CD4-positive, alpha-beta T cell (primary cell): ENCODE data around the gene TXNRD2. TPM values are rescaled to one million over a fixed set of nuclear protein-coding genes. Genes with fewer than 3 reads are reported as not detected.

Experiments
- ATAC-seq: fragments of 200-7000 bp; cut with Tn5 transposase; one replicate; pipeline ENCODE4 v1.10.0; 2022; ENCODE audit warnings: mild to moderate bottlenecking; ENCODE audit not compliant: poor library complexity
- CTCF ChIA-PET: fragments of 350-600 bp; sonication (Branson Sonifier 250); formaldehyde crosslinking; loops from one replicate; lab custom pipeline; 2021; ENCODE audit warnings: antibody characterized with exemption, inconsistent platforms; lab: Charles Lee
- POLR2A ChIA-PET: fragments of 350-600 bp; sonication (Branson Sonifier 250); formaldehyde crosslinking; loops from one replicate; lab custom pipeline; 2021; ENCODE audit warnings: antibody characterized with exemption, inconsistent platforms; lab: Charles Lee
- DNase-seq, 14 experiments: peaks; one replicate each; pipeline ENCODE4 v3.0.0-alpha.2; 2013 to 2020; ENCODE audit warnings: mixed read lengths in 2 of 14
- H3K27ac ChIP-seq, 2 donors: one replicate each; pipeline versions ENCODE4 v1.5.1 to v1.7.0; 2013; ENCODE audit warnings: low read length in 2 of 2, low read depth in 1 of 2, mild to moderate bottlenecking in 1 of 2
- H3K27me3 ChIP-seq, 2 experiments: 1 replicate in 1 of 2; 2 replicates in 1 of 2; pipeline versions ENCODE4 v1.6.1 to v1.7.0; 2013; ENCODE audit warnings: low read length in 2 of 2, control low read depth in 1 of 2, mild to moderate bottlenecking in 1 of 2, moderate library complexity in 1 of 2; ENCODE audit not compliant: insufficient read depth in 2 of 2, control insufficient read depth in 1 of 2
- H3K36me3 ChIP-seq: one replicate; pipeline ENCODE4 v1.6.1; 2013; ENCODE audit warnings: low read length, control low read depth; ENCODE audit not compliant: insufficient read depth
- H3K4me1 ChIP-seq: one replicate; pipeline ENCODE4 v1.6.1; 2013; ENCODE audit warnings: low read length, control low read depth; ENCODE audit not compliant: insufficient read depth
- H3K4me3 ChIP-seq: one replicate; pipeline ENCODE4 v1.5.1; 2013; ENCODE audit warnings: mild to moderate bottlenecking, low read length, moderate library complexity
- H3K9me3 ChIP-seq, 2 experiments: 1 replicate in 1 of 2; 2 replicates in 1 of 2; pipeline versions ENCODE4 v1.6.1 to v1.7.0; 2013; ENCODE audit warnings: low read length in 2 of 2, mild to moderate bottlenecking in 2 of 2, control low read depth in 1 of 2, moderate library complexity in 1 of 2; ENCODE audit not compliant: control insufficient read depth in 1 of 2, insufficient read depth in 1 of 2
- H3K27ac Mint-ChIP-seq: one replicate; pipeline ENCODE4 v1.8.0; 2020; ENCODE audit warnings: mixed read lengths
- H3K27me3 Mint-ChIP-seq: one replicate; pipeline ENCODE4 v1.8.0; 2021; ENCODE audit warnings: mixed read lengths
- H3K36me3 Mint-ChIP-seq: one replicate; pipeline ENCODE4 v1.8.0; 2021; ENCODE audit warnings: low read depth, mixed read lengths
- H3K4me1 Mint-ChIP-seq: one replicate; pipeline ENCODE4 v1.8.0; 2021; ENCODE audit warnings: low read depth, mixed read lengths
- H3K4me3 Mint-ChIP-seq: one replicate; pipeline ENCODE4 v1.8.0; 2020; ENCODE audit warnings: mild to moderate bottlenecking, mixed read lengths
- H3K9me3 Mint-ChIP-seq: one replicate; pipeline ENCODE4 v1.8.0; 2020; ENCODE audit warnings: mixed read lengths
- intact Hi-C, 2 experiments: fragments of 100-400 bp; cut with DNase I in 1 of 2; cut with micrococcal nuclease in 1 of 2; formaldehyde crosslinking; loops; one replicate each; pipeline versions ENCODE4 v1.15.1 to v1.9.0; 2023 to 2025; cut with DNase I, micrococcal nuclease
- total RNA-seq, 174 experiments: library from RNA in 2 of 174; stranded (reverse) in 2 of 174; gene quantifications; one replicate each; pipeline ENCODE4 v1.2.3 and lab custom pipeline; 2021 to 2026
- TF ChIP-seq, protein P1 (sequence below): fragments of 200-600 bp; IDR thresholded peaks from one replicate; pipeline ENCODE4 v1.8.0; 2022; ENCODE audit warnings: antibody characterized with exemption, mild to moderate bottlenecking

TXNRD2 gene
- total RNA-seq, 2 experiments from 2014 or later = 18.6 to 19.5 TPM

GRCh38 chr22:19978748-19979147 lies 37.1 kb upstream of the TXNRD2 start:
- no peak overlapping the region for H3K4me3 Mint-ChIP-seq
- H3K27ac ChIP-seq = no peak overlapping the region
- no peaks in the 10 kb centered on the region for H3K27me3 ChIP-seq
- H3K9me3 Mint-ChIP-seq = no peaks in the 10 kb centered on the region
- H3K4me3 ChIP-seq = no peak overlapping the region
- ChIA-PET CTCF (no interaction called here), POLR2A (no interaction called here)
- TF ChIP-seq, protein P1, sequence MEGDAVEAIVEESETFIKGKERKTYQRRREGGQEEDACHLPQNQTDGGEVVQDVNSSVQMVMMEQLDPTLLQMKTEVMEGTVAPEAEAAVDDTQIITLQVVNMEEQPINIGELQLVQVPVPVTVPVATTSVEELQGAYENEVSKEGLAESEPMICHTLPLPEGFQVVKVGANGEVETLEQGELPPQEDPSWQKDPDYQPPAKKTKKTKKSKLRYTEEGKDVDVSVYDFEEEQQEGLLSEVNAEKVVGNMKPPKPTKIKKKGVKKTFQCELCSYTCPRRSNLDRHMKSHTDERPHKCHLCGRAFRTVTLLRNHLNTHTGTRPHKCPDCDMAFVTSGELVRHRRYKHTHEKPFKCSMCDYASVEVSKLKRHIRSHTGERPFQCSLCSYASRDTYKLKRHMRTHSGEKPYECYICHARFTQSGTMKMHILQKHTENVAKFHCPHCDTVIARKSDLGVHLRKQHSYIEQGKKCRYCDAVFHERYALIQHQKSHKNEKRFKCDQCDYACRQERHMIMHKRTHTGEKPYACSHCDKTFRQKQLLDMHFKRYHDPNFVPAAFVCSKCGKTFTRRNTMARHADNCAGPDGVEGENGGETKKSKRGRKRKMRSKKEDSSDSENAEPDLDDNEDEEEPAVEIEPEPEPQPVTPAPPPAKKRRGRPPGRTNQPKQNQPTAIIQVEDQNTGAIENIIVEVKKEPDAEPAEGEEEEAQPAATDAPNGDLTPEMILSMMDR = no peak
- no peaks in the 10 kb centered on the region for H3K27me3 Mint-ChIP-seq
- peaks cover 4% of the 10 kb centered on the region for H3K4me1 Mint-ChIP-seq
- H3K27ac Mint-ChIP-seq = no peak overlapping the region
- ATAC-seq (no peak), DNase-seq (no peak)
- intact Hi-C loops = no loop called here
- no peaks in the 10 kb centered on the region for H3K4me1 ChIP-seq
- H3K9me3 ChIP-seq = no peaks in the 10 kb centered on the region
- H3K36me3 Mint-ChIP-seq = no peaks in the 10 kb centered on the region
- no peaks in the 10 kb centered on the region for H3K36me3 ChIP-seq

DNA sequence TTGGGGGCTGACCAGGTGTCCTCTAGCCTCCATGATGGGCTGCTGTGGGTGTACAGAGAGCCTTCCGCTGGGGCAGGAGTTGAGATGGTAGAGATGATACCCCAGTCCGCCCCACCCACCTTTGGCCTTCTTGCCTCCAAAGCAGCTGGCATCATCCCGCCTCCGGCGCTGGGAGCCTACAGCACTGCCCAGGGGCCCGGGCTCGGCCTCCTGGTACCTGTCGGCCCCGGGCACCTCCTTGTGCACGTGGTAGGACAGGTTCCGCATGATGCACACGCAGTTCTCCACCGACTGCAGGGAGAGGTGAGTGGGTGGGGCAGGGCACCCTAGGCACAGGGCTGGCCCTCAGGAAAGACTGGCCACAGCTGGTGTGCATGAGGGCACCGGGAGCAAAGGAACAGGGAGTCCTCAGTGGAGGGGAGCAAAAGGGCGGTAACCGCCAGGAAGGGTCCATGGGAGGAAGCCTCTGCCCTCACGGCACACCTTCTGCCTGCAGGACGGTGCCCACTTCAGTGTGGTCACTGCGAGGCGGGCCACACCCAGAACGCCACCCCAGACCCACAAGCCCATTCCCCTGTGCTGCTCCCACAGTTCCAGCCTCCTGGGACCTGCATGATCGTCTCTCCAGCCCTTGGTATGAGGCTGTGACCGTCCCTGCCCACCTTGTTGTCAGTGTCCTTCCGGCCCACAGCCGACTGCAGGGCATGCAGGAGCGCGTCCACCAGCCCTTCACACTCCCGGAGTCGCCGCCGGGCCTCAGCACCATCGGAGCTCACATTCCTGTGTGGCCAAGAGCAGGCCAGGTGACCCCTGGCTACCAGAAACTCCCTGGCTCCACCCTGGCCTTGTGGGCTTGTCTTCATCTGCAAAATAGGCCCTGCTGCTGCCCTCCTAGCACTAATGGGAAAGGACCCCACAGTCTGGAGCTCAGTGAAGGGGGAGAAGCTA lies 36.0 kb upstream of the TXNRD2 start:
- CTCF ChIA-PET = no interaction called here
- no peaks in the 10 kb centered on the region for H3K27me3 ChIP-seq
- DNase-seq (no peak), ATAC-seq (no peak)
- no peak overlapping the region for H3K4me3 ChIP-seq
- Mint-ChIP-seq H3K4me3 (no peak overlapping the region), H3K36me3 (no peaks in the 10 kb centered on the region), H3K9me3 (no peaks in the 10 kb centered on the region), H3K27me3 (no peaks in the 10 kb centered on the region), H3K4me1 (peaks cover 4% of the 10 kb centered on the region), H3K27ac (no peak overlapping the region)
- POLR2A ChIA-PET = no interaction called here
- intact Hi-C loops = no loop called here
- H3K4me1 ChIP-seq = no peaks in the 10 kb centered on the region
- no peak overlapping the region for H3K27ac ChIP-seq
- TF ChIP-seq, protein P1 = no peak
- no peaks in the 10 kb centered on the region for H3K36me3 ChIP-seq
- no peaks in the 10 kb centered on the region for H3K9me3 ChIP-seq

GRCh38 chr22:19976671-19977070 lies 35.1 kb upstream of the TXNRD2 start:
- Mint-ChIP-seq H3K36me3 (no peaks in the 10 kb centered on the region), H3K27me3 (no peaks in the 10 kb centered on the region), H3K27ac (no peak overlapping the region), H3K4me1 (peaks cover 4% of the 10 kb centered on the region), H3K9me3 (no peaks in the 10 kb centered on the region), H3K4me3 (no peak overlapping the region)
- no peak overlapping the region for H3K4me3 ChIP-seq
- H3K36me3 ChIP-seq = no peaks in the 10 kb centered on the region
- TF ChIP-seq, protein P1 = no peak
- DNase-seq = no peak
- intact Hi-C loops = no loop called here
- CTCF ChIA-PET = no interaction called here
- POLR2A ChIA-PET = no interaction called here
- no peak for ATAC-seq
- H3K27ac ChIP-seq = no peak overlapping the region
- peaks cover 2% of the 10 kb centered on the region for H3K4me1 ChIP-seq
- no peaks in the 10 kb centered on the region for H3K9me3 ChIP-seq
- no peaks in the 10 kb centered on the region for H3K27me3 ChIP-seq
